Activated gamma-delta T cell (primary cell): ENCODE results near the gene INTS15.
"Not testable (repeated sequence)": the region's sequence is repeated elsewhere in the genome, so short reads cannot be mapped to it uniquely, and the experiment has no call there.

Experiments
- DNase-seq: peaks from one replicate; lab custom pipeline; 2025; lab: John Stamatoyannopoulos, UW

Gene INTS15

GRCh38 chr7:6577369-6578113, 12.3 kb upstream of the INTS15 start, which contains the start of gene ZDHHC4:
TSS of gene ZDHHC4 (plus strand) at chr7:6577454. CDS start at chr7:6580562, 3,108 bp downstream.
- peak; percentile 82 for DNase-seq

- no peak for DNase-seq
Measured at GRCh38 chr7:6578114-6579084, 11.4 kb upstream of the INTS15 start.

GRCh38 chr7:6579446-6579845, 10.4 kb upstream of the INTS15 start:
- no peak for DNase-seq

- not testable (repeated sequence) for DNase-seq
Measured at GRCh38 chr7:6585746-6586432, 3.9 kb upstream of the INTS15 start.

- DNase-seq = no peak
Measured at GRCh38 chr7:6588566-6588965, 1.3 kb upstream of the INTS15 start.

GRCh38 chr7:6589151-6589828, 531 bp upstream of the INTS15 start:
- no peak for DNase-seq

GRCh38 chr7:6590645-6591110, 857 bp downstream of the INTS15 start:
- no peak for DNase-seq

GRCh38 chr7:6600093-6600492, 10.3 kb downstream of the INTS15 start:
- no peak for DNase-seq

GRCh38 chr7:6604458-6604857, 14.6 kb downstream of the INTS15 start:
- no peak for DNase-seq

GRCh38 chr7:6606866-6607583, 17.2 kb downstream of the INTS15 start:
- no peak for DNase-seq

- DNase-seq = no peak
Measured at GRCh38 chr7:6607651-6608051, 17.8 kb downstream of the INTS15 start.

GRCh38 chr7:6608081-6608480, 18.3 kb downstream of the INTS15 start:
- DNase-seq = no peak

GRCh38 chr7:6608794-6609193, 19.0 kb downstream of the INTS15 start:
- DNase-seq = no peak

- no peak for DNase-seq
Measured at GRCh38 chr7:6612819-6613218, 23.0 kb downstream of the INTS15 start.

GRCh38 chr7:6613706-6614105, 23.9 kb downstream of the INTS15 start:
- DNase-seq = no peak

- no peak for DNase-seq
Measured at GRCh38 chr7:6614953-6615722, 25.3 kb downstream of the INTS15 start, which contains the start of gene ZNF853. TSS of gene ZNF853 (plus strand) at chr7:6615610. CDS start at chr7:6616175, 565 bp downstream.

- DNase-seq = no peak
Measured at GRCh38 chr7:6615723-6616555, 26.1 kb downstream of the INTS15 start.

GRCh38 chr7:6616854-6617643, 27.2 kb downstream of the INTS15 start:
- DNase-seq = no peak
